Measurements from ENCODE around the gene ZNF488. TPM values are rescaled to one million over a fixed set of nuclear protein-coding genes. Genes with fewer than 3 reads are reported as not detected.

The ZNF488 gene, protein sequence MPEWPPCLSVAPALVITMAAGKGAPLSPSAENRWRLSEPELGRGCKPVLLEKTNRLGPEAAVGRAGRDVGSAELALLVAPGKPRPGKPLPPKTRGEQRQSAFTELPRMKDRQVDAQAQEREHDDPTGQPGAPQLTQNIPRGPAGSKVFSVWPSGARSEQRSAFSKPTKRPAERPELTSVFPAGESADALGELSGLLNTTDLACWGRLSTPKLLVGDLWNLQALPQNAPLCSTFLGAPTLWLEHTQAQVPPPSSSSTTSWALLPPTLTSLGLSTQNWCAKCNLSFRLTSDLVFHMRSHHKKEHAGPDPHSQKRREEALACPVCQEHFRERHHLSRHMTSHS
- total RNA-seq (10 to 100 TPM in 1 of 5 donors, 1 to 10 TPM in 1, under 1 TPM in 2, not detected in 1; 0.43 to 15.1 (median 1.4) TPM), polyA plus RNA-seq (under 1 TPM in 2 of 3 donors, not detected in 1; 0.50 to 0.68 TPM)
- long read RNA-seq, donor 1, partial matches to known transcripts = 0 of 1 reads
- long read RNA-seq, donor 1, other reads (novel, unspliced or antisense) = 0 of 1 reads
- long read RNA-seq, donor 2 = 0 reads
- long read RNA-seq, donor 3 = 0 reads
- long read RNA-seq, donor 4, partial matches to known transcripts = 0 of 1 reads
- long read RNA-seq, donor 4, other reads (novel, unspliced or antisense) = 0 of 1 reads
- long read RNA-seq, donor 5 = 0 reads
- long read RNA-seq, donor 6, partial matches to known transcripts = 0 of 2 reads
- long read RNA-seq, donor 6, other reads (novel, unspliced or antisense) = 0 of 2 reads
- long read RNA-seq, donor 7, partial matches to known transcripts = 0 of 2 reads
- long read RNA-seq, donor 7, other reads (novel, unspliced or antisense) = 0 of 2 reads
- long read RNA-seq, donor 8, partial matches to known transcripts = 0 of 1 reads
- long read RNA-seq, donor 8, other reads (novel, unspliced or antisense) = 0 of 1 reads
- long read RNA-seq, donor 9, partial matches to known transcripts = 0 of 1 reads
- long read RNA-seq, donor 9, other reads (novel, unspliced or antisense) = 0 of 1 reads
- long read RNA-seq, donor 10, partial matches to known transcripts = 0 of 1 reads
- long read RNA-seq, donor 10, other reads (novel, unspliced or antisense) = 0 of 1 reads

DNA sequence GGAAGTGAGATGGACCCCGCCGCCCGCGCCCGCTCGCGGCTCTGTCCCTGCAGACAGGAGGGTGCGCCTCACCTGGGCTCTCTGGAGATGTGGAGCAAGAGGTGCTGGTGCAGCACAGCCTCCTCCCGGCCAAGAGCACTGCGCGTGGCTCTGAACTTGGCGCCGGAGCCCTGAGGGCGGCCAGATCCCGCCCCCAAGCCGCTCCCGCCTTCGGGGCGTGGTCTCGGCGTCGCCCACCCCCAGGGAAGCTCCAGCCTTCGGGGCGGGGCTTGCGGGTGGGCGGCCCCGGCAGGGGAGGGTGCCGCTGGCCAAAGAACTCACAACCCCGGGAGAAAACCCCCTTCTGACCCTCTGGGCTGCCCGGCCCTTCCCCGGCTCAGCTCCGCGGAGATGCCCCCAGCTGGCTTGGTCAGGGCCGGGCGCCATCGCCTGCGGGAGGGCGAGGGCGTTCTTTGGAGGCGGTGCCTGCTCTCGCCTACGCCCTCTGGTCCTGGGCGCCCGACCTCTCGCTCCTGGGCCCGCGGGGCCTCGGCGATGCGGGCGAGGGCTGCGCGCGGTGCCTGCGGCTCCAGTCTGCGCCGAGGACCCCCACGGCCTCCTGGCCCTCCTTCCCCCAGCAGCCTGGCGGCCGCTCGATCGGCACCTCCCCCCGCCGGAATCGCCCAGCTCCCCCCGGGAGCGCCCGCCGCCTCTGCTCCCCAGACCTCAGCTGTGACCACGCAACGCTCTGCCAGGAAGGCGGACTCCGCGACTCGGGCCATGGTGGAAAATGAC, at the start of gene ZNF488:
Gene ZNF488, minus strand, starts transcription at position 146 of the 774 bp plus-strand sequence. CDS start 15,464 bp downstream, outside the sequence.
- Histone ChIP-seq H3K9me3 (no peaks in the 10 kb centered on the region), H3K4me3 (peak within 1 kb of the TSS; percentile 74 to 83 (median 77)), H3K27ac (peak within 1 kb of the TSS; percentile 67 to 87 (median 76)), H3K27me3 (no peaks in the 10 kb centered on the region), H3K4me1 (peaks cover 22 to 34% (median 25%) of the 10 kb centered on the region in 4 donors), H3K36me3 (no peaks in the 10 kb centered on the region)
- DNase-seq = peak; percentile 87 to 96
- WGBS, 5 donors = 0 to 1% (median 0%) methylated on average over 33 to 75 of the region's 75 CpGs
- intact Hi-C loops (cut with DNase I; ENCODE audit: low total_unique reads) = loop anchor here (5.0 kb wide), 1 partner anchor 1102 kb away; no protein-coding TSS in a partner anchor
- TF ChIP-seq EP300 (IDR thresholded peaks at IDR 0.05) (no peak), CTCF (IDR thresholded peaks at IDR 0.05) (no peak), POLR2AphosphoS5 (IDR thresholded peaks at IDR 0.05) (peak in 2 of 3 donors; percentile 37 to 51), POLR2A (IDR thresholded peaks at IDR 0.05) (no peak)

DNA sequence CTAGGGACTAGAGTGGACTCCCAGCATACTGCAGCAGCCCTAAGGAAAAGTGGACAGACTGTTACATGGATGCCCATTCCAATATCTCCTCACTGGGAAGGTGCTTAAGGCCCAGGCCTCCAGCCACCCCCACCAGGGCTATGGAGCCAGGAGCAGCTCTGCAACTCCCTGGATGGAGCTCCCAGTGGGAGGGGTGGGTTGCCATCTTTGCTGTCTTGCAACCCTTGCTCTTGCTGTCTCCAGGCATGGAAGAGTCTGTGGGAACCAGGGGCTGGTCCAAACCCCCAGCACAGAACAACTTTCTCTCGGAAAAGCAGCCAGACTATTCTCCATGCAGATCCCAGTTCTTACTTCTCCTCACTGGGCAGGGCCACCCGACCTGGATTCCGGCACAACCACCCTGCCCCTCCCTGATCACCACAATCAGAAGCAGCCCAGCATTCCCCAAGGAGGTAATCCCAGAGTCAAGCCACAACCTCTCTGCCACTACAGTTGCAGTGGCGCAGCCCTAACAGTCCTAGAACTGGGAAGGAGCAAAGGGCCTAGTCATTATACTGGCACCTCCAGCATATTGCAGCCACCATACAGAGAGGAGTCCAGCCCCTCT, 41.8 kb upstream of the ZNF488 start:
- no peaks in the 10 kb centered on the region for H3K27me3 ChIP-seq
- H3K4me3 ChIP-seq = no peak overlapping the region
- no peak for DNase-seq
- TF ChIP-seq POLR2AphosphoS5 (IDR thresholded peaks at IDR 0.05) (no peak), POLR2A (IDR thresholded peaks at IDR 0.05) (no peak), EP300 (IDR thresholded peaks at IDR 0.05) (no peak), CTCF (IDR thresholded peaks at IDR 0.05) (no peak)
- intact Hi-C loops (cut with DNase I; ENCODE audit: low total_unique reads) = no loop called here
- H3K4me1 ChIP-seq = no peaks in the 10 kb centered on the region
- H3K27ac ChIP-seq = no peak overlapping the region
- no peaks in the 10 kb centered on the region for H3K9me3 ChIP-seq
- WGBS, 5 donors = 82 to 91% (median 85%) methylated on average over 4 of the region's 4 CpGs
- H3K36me3 ChIP-seq = no peaks in the 10 kb centered on the region

DNA sequence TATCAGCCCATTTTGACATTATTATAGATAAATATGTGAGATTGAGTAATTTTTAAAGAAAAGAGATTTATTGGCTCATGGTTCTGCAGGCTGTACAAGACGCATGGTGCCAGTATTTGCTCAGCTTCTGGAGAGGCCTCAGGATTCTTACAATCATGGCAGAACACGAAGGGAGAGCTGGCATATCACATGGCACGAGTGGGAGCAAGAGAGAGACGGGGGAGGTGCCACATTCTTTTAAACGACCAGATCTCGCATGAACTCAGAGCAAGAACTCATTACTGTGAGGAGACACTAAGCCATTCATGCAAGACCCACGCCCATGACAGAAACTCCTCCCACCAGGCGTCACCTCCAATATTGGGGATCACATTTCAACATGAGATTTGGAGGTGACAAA, 40.1 kb upstream of the ZNF488 start:
- intact Hi-C loops (cut with DNase I; ENCODE audit: low total_unique reads) = no loop called here
- Histone ChIP-seq H3K4me1 (no peaks in the 10 kb centered on the region), H3K9me3 (no peaks in the 10 kb centered on the region), H3K36me3 (no peaks in the 10 kb centered on the region), H3K27me3 (peaks cover 0 to 7% (median 0%) of the 10 kb centered on the region in 3 donors), H3K4me3 (no peak overlapping the region), H3K27ac (no peak overlapping the region)
- 67 to 73% (median 72%) methylated on average over 8 of the region's 8 CpGs for WGBS, 5 donors
- no peak for TF ChIP-seq CTCF (IDR thresholded peaks at IDR 0.05)
- no peak for DNase-seq
